K562 (cell line): ENCODE measurements around the gene SLC11A1. TPM values are rescaled to one million over a fixed set of nuclear protein-coding genes. Genes with fewer than 3 reads are reported as not detected.

Source experiments
- CBX3 ChIP-seq, 2 experiments: IDR thresholded peaks; 1 replicate in 1 of 2; 2 replicates in 1 of 2; pipeline ENCODE4 v1.6.1; 2012; ENCODE audit warnings: inconsistent platforms in 2 of 2, low read length in 2 of 2, borderline replicate concordance in 1 of 2, control low read depth in 1 of 2
- E2F3 ChIP-seq: fragments of 250-450 bp; sonication (Bioruptor Pico); IDR thresholded peaks from 2 replicates; pipeline ENCODE4 v1.4.0; 2020; ENCODE audit warnings: mild to moderate bottlenecking
- ESRRA ChIP-seq: fragments of 450-650 bp; IDR thresholded peaks from 2 replicates; pipeline ENCODE4 v1.6.1; 2014; ENCODE audit warnings: low read depth, mild to moderate bottlenecking, moderate library complexity, borderline replicate concordance
- ETV6 ChIP-seq, 3 experiments: fragments of 150-350 bp in 1 of 3; sonication (generic) in 1 of 3; formaldehyde crosslinking in 1 of 3; IDR thresholded peaks; 2 replicates each; pipeline versions ENCODE4 v1.6.1 to v1.8.0; 2014 to 2022; ENCODE audit warnings: borderline replicate concordance in 2 of 3, low read depth in 2 of 3, antibody characterized with exemption in 1 of 3, low read length in 1 of 3, mild to moderate bottlenecking in 1 of 3, missing genetic modification reagents in 1 of 3
- FOXK1 ChIP-seq: sonication (generic); formaldehyde crosslinking; IDR thresholded peaks from 2 replicates; pipeline ENCODE4 v1.8.0; 2022; ENCODE audit warnings: missing genetic modification reagents, mild to moderate bottlenecking, borderline replicate concordance
- HDAC6 ChIP-seq: IDR thresholded peaks from 2 replicates; pipeline ENCODE4 v1.6.1; 2012; ENCODE audit warnings: low read depth, mild to moderate bottlenecking, control low read depth, inconsistent platforms, low read length, moderate library complexity
- HEY1 ChIP-seq: fragments of 250-450 bp; sonication (Bioruptor Pico); IDR thresholded peaks from 2 replicates; pipeline ENCODE4 v1.5.0; 2020; ENCODE audit warnings: mild to moderate bottlenecking, moderate library complexity, borderline replicate concordance
- MITF ChIP-seq: IDR thresholded peaks from 2 replicates; pipeline ENCODE4 v1.6.1; 2014; ENCODE audit warnings: antibody characterized with exemption
- NCOA6 ChIP-seq: fragments of 450-650 bp; IDR thresholded peaks from 2 replicates; pipeline ENCODE4 v1.6.1; 2017; ENCODE audit warnings: mild to moderate bottlenecking
- NONO ChIP-seq, 2 experiments: fragments of 200-400 bp in 1 of 2; fragments of 450-650 bp in 1 of 2; formaldehyde crosslinking in 1 of 2; IDR thresholded peaks; 2 replicates each; pipeline ENCODE4 v1.6.1; 2017; ENCODE audit warnings: low read depth in 2 of 2, mild to moderate bottlenecking in 2 of 2, moderate library complexity in 2 of 2, low read length in 1 of 2
- POLR2AphosphoS5 ChIP-seq: IDR thresholded peaks from 2 replicates; pipeline ENCODE4 v1.6.1; 2011; ENCODE audit warnings: mild to moderate bottlenecking, low read depth, low read length, moderate library complexity; ENCODE audit not compliant: control insufficient read depth, insufficient read depth
- RBFOX2 ChIP-seq: fragments of 200-400 bp; formaldehyde crosslinking; IDR thresholded peaks from 2 replicates; pipeline ENCODE4 v1.6.1; 2017; ENCODE audit warnings: low read depth, mild to moderate bottlenecking, low read length, moderate library complexity
- SMARCA5 ChIP-seq: fragments of 450-650 bp; IDR thresholded peaks from 2 replicates; pipeline ENCODE4 v1.6.1; 2016
- SMARCE1 ChIP-seq: fragments of 450-650 bp; IDR thresholded peaks from 2 replicates; pipeline ENCODE4 v1.7.1; 2016; ENCODE audit warnings: mild to moderate bottlenecking
- TCF3 ChIP-seq: sonication (generic); formaldehyde crosslinking; IDR thresholded peaks from 2 replicates; pipeline ENCODE4 v1.4.0; 2020; ENCODE audit warnings: mild to moderate bottlenecking, missing genetic modification reagents
- TEAD1 ChIP-seq, 2 experiments: fragments of 450-650 bp in 1 of 2; sonication (generic) in 1 of 2; formaldehyde crosslinking; IDR thresholded peaks; 2 replicates each; pipeline versions ENCODE4 v1.4.0 to v1.8.0; 2020 to 2022; ENCODE audit warnings: mild to moderate bottlenecking in 2 of 2, missing genetic modification reagents in 1 of 2
- TSC22D4 ChIP-seq: fragments of 450-650 bp; IDR thresholded peaks from 2 replicates; pipeline ENCODE4 v1.6.1; 2016; ENCODE audit warnings: missing genetic modification characterization, missing biosample characterization, control low read depth
- ZBTB12 ChIP-seq: fragments of 250-450 bp; sonication (Bioruptor Pico); IDR thresholded peaks from 2 replicates; pipeline ENCODE4 v1.4.0; 2020
- ZBTB17 ChIP-seq: fragments of 450-650 bp; formaldehyde crosslinking; IDR thresholded peaks from 2 replicates; pipeline ENCODE4 v1.4.0; 2020; ENCODE audit warnings: mild to moderate bottlenecking
- ZC3H8 ChIP-seq: fragments of 450-650 bp; IDR thresholded peaks from 2 replicates; pipeline ENCODE4 v1.6.1; 2017
- ZFPM2 ChIP-seq: fragments of 250-450 bp; sonication (Bioruptor Pico); IDR thresholded peaks from 2 replicates; pipeline ENCODE4 v1.5.1; 2022; ENCODE audit warnings: mild to moderate bottlenecking
- ZNF12 ChIP-seq: sonication (generic); formaldehyde crosslinking; IDR thresholded peaks from 2 replicates; pipeline ENCODE4 v1.4.0; 2020; ENCODE audit warnings: mild to moderate bottlenecking, missing genetic modification reagents
- ZNF134 ChIP-seq: fragments of 250-450 bp; sonication (Bioruptor Pico); conservative IDR thresholded peaks from 2 replicates; pipeline ENCODE4 v1.4.0; 2020
- ZNF3 ChIP-seq: fragments of 250-450 bp; sonication (Bioruptor Pico); IDR thresholded peaks from 2 replicates; pipeline ENCODE4 v1.5.0; 2021; ENCODE audit warnings: mild to moderate bottlenecking, moderate library complexity
- ZNF583 ChIP-seq: fragments of 250-450 bp; sonication (Bioruptor Pico); IDR thresholded peaks from 2 replicates; pipeline ENCODE4 v1.4.0; 2020
- ZNF764 ChIP-seq: fragments of 250-450 bp; sonication (Bioruptor Pico); IDR thresholded peaks from 2 replicates; pipeline ENCODE4 v1.4.0; 2020; ENCODE audit warnings: low read depth, mild to moderate bottlenecking, moderate library complexity
- ZZZ3 ChIP-seq: fragments of 450-650 bp; IDR thresholded peaks from 2 replicates; pipeline ENCODE4 v1.6.1; 2016; ENCODE audit warnings: antibody characterized with exemption, mild to moderate bottlenecking, moderate library complexity
- polyA plus RNA-seq, 8 experiments: library from polyadenylated mRNA; depleted of rRNA in 4 of 8; stranded (reverse) in 5 of 8; unstranded in 3 of 8; fragments of >200 nt; fragmentation: Nextera tagmentation in 2 of 8; fragmentation: Illumina TruSeq in 1 of 8; extraction: Ambion mirVana in 2 of 8; extraction: Trizol in 1 of 8; gene quantifications; 2 replicates each; pipeline versions ENCODE4 v1.2.1 to v1.2.3, GENCODE V29; 2011 to 2014; ENCODE audit warnings: inconsistent platforms in 1 of 8, missing spikeins in 1 of 8
- total RNA-seq, 7 experiments: library from RNA; depleted of rRNA in 6 of 7; stranded (reverse); fragments of >200 nt in 6 of 7; fragmentation: Illumina TruSeq in 2 of 7; extraction: Trizol in 2 of 7; gene quantifications; 2 replicates each; pipeline versions ENCODE4 v1.2.1 to v1.2.3, GENCODE V29; 2011 to 2021; ENCODE audit warnings: low replicate concordance in 1 of 7

The SLC11A1 gene
- total and polyA plus RNA-seq, 9 of the 15 experiments (the other 6 are each of a cell fraction or from before 2014, with no cell fraction given): 0.35 to 1.6 (median 0.65) TPM

- peak; percentile 69 for TF ChIP-seq ESRRA
- no peak for TF ChIP-seq ZFPM2
- no peak for TF ChIP-seq ZC3H8
- TF ChIP-seq FOXK1 (CRISPR knock-in tag): no peak
- no peak for TF ChIP-seq HEY1 (CRISPR knock-in tag)
- TF ChIP-seq TEAD1 (CRISPR knock-in tag; IDR thresholded peaks at IDR 0.05): peak in 1 of 2 experiments; percentile 68; a peak in 1 of 4 replicates
- no peak for TF ChIP-seq ZBTB12
- peak; percentile 58; the same call in 1 of the 2 replicates for TF ChIP-seq SMARCA5
- TF ChIP-seq RBFOX2: peak; percentile 77
- no peak; the same call in 1 of the 2 replicates for TF ChIP-seq ZNF12
- TF ChIP-seq TCF3 (CRISPR knock-in tag): no peak
- TF ChIP-seq HDAC6: no peak
- TF ChIP-seq ZNF583 (CRISPR knock-in tag): no peak
- TF ChIP-seq ZNF3 (CRISPR knock-in tag): no peak
- TF ChIP-seq E2F3 (CRISPR knock-in tag): no peak
- peak; percentile 64; the same call in 1 of the 2 replicates for TF ChIP-seq POLR2AphosphoS5
- TF ChIP-seq MITF: 0 out of 2 replicates have a peak, but pooled peaks have one; percentile 45
- no peak for TF ChIP-seq TSC22D4 (tag)
- no peak for TF ChIP-seq ZBTB17
- TF ChIP-seq ETV6 (IDR thresholded peaks at IDR 0.05; ENCODE audit: borderline replicate concordance in 1 of 2, low read depth in 2 of 2, low read length in 1 of 2): no peak; a peak in 1 of 4 replicates
- no peak for TF ChIP-seq ETV6 (CRISPR knock-in tag; IDR thresholded peaks at IDR 0.05; ENCODE audit: borderline replicate concordance)
- TF ChIP-seq NCOA6: no peak
- no peak for TF ChIP-seq ZZZ3
- peak in 1 of 2 experiments; percentile 14; a peak in 1 of 4 replicates for TF ChIP-seq NONO (IDR thresholded peaks at IDR 0.05; ENCODE audit: low read depth in 2 of 2, low read length in 1 of 2)
- TF ChIP-seq ZNF134 (CRISPR knock-in tag): no peak
- TF ChIP-seq ZNF764 (CRISPR knock-in tag): no peak
- TF ChIP-seq SMARCE1: no peak
- peak in 1 of 2 experiments; percentile 56; a peak in 2 of 3 replicates for TF ChIP-seq CBX3 (IDR thresholded peaks at IDR 0.05; ENCODE audit: borderline replicate concordance in 1 of 2, low read length in 2 of 2)
Measured at GRCh38 chr2:218395826-218396687, 14.0 kb downstream of the SLC11A1 start (continued).
